HG03521 (cell line): Measurements from ENCODE around the gene RNU2-63P.
"Not testable (repeated sequence)": the region's sequence is repeated elsewhere in the genome, so short reads cannot be mapped to it uniquely, and the experiment has no call there.

ENCODE experiments used
- ATAC-seq: cut with Tn5 transposase; IDR thresholded peaks from one replicate; pipeline ENCODE4 v1.9.1; 2021; ENCODE audit warnings: mild to moderate bottlenecking, moderate library complexity; ENCODE audit not compliant: unreplicated experiment

RNU2-63P gene

DNA sequence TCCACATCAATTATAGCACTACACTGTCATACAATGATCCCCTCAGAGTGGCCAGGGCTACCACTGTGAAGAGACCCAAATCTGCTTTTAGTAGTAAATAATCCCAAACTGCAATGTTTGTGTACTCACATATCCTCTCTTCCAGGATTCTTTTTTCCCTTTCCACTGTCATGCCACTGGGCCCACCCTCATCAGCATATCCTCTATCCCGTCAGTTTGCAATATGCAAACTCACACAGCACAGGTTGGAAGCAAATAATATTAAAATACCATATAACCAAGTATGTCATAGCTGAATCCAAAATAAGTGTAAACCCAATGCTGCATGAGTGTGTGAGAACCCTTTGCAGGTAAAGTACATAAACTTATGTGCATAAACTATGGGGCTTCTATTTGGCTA lies 28.9 kb downstream of the RNU2-63P start:
- ATAC-seq, result not testable (repeated sequence)

DNA sequence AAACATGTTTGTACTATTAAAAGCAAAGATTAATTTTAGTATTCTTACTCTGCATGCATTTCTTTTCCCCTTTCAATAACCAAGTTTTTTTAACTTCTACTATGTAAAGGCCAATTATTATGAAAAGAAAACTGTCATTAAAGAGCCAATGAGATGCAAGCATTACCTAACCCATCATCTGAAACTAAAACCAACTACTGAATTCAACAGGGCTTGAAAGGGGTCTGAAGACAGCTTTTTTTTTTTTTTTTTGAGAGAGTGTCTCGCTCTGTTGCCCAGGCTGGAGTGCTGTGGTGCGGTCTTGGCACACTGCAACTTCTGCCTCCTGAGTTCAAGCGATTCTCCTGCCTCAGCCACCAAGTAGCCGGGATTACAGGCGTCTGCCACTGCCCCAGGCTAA lies 30.4 kb downstream of the RNU2-63P start:
- ATAC-seq, result not testable (repeated sequence)

DNA sequence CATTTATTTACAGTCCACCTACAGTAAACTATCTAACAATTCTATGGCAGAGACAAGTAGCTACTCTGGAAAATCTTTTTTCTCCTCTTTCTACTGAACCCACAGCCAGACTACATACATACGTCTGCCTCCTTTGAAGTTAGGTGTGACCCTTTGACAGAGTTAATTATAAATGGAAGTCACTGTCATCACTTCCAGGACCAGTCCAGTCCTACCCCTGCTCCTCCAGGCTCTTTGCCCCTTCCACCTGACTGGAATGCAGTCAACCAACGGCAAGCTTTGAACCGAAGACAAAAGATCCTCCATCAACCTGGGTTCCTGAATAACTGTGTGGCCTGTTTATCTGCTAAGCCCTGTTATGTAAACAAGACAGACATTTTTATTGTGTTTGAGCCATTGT lies 35.2 kb downstream of the RNU2-63P start:
- not testable (repeated sequence) for ATAC-seq

DNA sequence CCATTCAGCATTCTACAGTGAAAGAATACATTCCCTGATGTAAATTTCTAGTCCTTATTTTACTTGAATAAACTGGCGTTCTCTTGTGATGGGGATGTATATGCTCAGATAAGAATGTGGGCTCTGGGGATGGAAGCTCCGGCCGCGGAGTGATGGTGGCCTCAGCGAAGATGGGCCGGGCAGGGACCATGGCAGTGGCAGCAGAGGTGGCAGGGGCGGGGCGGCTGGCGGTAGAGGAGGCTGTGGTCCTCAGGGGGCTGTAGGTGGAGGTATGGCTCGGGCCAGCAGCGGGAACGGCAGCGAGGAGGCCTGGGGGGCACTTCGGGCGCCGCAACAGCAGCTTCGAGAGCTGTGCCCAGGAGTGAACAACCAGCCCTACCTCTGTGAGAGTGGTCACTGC lies 44.0 kb downstream of the RNU2-63P start:
- not testable (repeated sequence) for ATAC-seq
